Endodermal cell (in vitro differentiated cells): ENCODE measurements around the gene COA5. TPM values are rescaled to one million over a fixed set of nuclear protein-coding genes. Genes with fewer than 3 reads are reported as not detected.

Experiments used
- DNase-seq: peaks from one replicate; pipeline ENCODE4 v3.0.0-alpha.2; 2017
- H3K27ac ChIP-seq: 2 replicates; pipeline ENCODE4 v1.5.1; 2013; ENCODE audit warnings: mild to moderate bottlenecking, low read depth, low read length, moderate library complexity
- H3K27me3 ChIP-seq: 2 replicates; pipeline ENCODE4 v1.6.1; 2013; ENCODE audit warnings: mild to moderate bottlenecking, low read length, moderate library complexity; ENCODE audit not compliant: insufficient read depth, control insufficient read depth, poor library complexity, severe bottlenecking
- H3K36me3 ChIP-seq: 2 replicates; pipeline ENCODE4 v1.7.0; 2013; ENCODE audit warnings: mild to moderate bottlenecking, low read length, moderate library complexity; ENCODE audit not compliant: control insufficient read depth, insufficient read depth
- H3K4me1 ChIP-seq: one replicate; pipeline ENCODE4 v1.7.0; 2013; ENCODE audit warnings: low read length; ENCODE audit not compliant: control insufficient read depth, insufficient read depth
- H3K4me3 ChIP-seq: 2 replicates; pipeline ENCODE4 v1.5.1; 2013; ENCODE audit warnings: mild to moderate bottlenecking, low read length, moderate library complexity
- H3K9ac ChIP-seq: 2 replicates; pipeline ENCODE4 v1.6.1; 2013; ENCODE audit warnings: mild to moderate bottlenecking, low read length, moderate library complexity; ENCODE audit not compliant: poor library complexity, severe bottlenecking; ENCODE audit errors: extremely low read depth
- H3K9me3 ChIP-seq: 2 replicates; pipeline ENCODE4 v1.6.1; 2013; ENCODE audit warnings: mild to moderate bottlenecking, low read length, moderate library complexity; ENCODE audit not compliant: control insufficient read depth
- H3K27ac Mint-ChIP-seq: 2 replicates; pipeline ENCODE4 v1.8.0; 2020; ENCODE audit warnings: mixed read lengths
- H3K27me3 Mint-ChIP-seq: 2 replicates; pipeline ENCODE4 v1.8.0; 2021; ENCODE audit warnings: mild to moderate bottlenecking, mixed read lengths; ENCODE audit not compliant: insufficient read depth
- H3K36me3 Mint-ChIP-seq: 2 replicates; pipeline ENCODE4 v1.8.0; 2020; ENCODE audit warnings: low read depth, mixed read lengths
- H3K4me1 Mint-ChIP-seq: 2 replicates; pipeline ENCODE4 v1.8.0; 2020; ENCODE audit warnings: mixed read lengths
- H3K4me3 Mint-ChIP-seq: 2 replicates; pipeline ENCODE4 v1.8.0; 2020; ENCODE audit warnings: mild to moderate bottlenecking, moderate library complexity, mixed read lengths
- H3K9me3 Mint-ChIP-seq: 2 replicates; pipeline ENCODE4 v1.8.0; 2020; ENCODE audit warnings: mild to moderate bottlenecking, mixed read lengths
- WGBS, 2 experiments: methylation state at CpG; one replicate each; pipeline versions ENCODE4 v1.1.5 to v1.1.7; 2013; ENCODE audit warnings: missing lambda C conversion rate in 2 of 2, mixed read lengths in 1 of 2; ENCODE audit not compliant: insufficient coverage in 1 of 2, insufficient read length in 1 of 2; 5-methylcytosine and 5-hydroxymethylcytosine counted together
- total RNA-seq, 2 donors: library from RNA; stranded (reverse); fragmentation: NEBNext Ultra II Directional in 1 of 2; extraction: Animal tissue kit (Norgen Biotek cat#: 25700) in 1 of 2; gene quantifications; 2 replicates in 1 of 2; 3 replicates in 1 of 2; pipeline ENCODE4 v1.2.1, GENCODE V29; 2021
- TF ChIP-seq, protein P1 (sequence below): fragments of 200-600 bp; sonication (generic); conservative IDR thresholded peaks from 2 replicates; pipeline ENCODE4 v1.5.0; 2021; ENCODE audit warnings: antibody characterized with exemption, mild to moderate bottlenecking

COA5 gene
- total RNA-seq, 2 donors from 2014 or later = 34.1 to 44.9 TPM

GRCh38 chr2:98605076-98605475 lies 3.2 kb downstream of the COA5 start:
- DNase-seq = no peak
- peaks cover 30% of the 10 kb centered on the region for H3K36me3 Mint-ChIP-seq
- Histone ChIP-seq H3K9me3 (no peaks in the 10 kb centered on the region), H3K4me1 (peaks cover 5% of the 10 kb centered on the region), H3K27me3 (no peaks in the 10 kb centered on the region), H3K27ac (no peak overlapping the region), H3K4me3 (no peak overlapping the region), H3K36me3 (peaks cover 29% of the 10 kb centered on the region), H3K9ac (no peak overlapping the region)
- H3K27me3 Mint-ChIP-seq = no peaks in the 10 kb centered on the region
- WGBS, 2 experiments = 95 to 100% methylated on average over 1 to 3 of the region's 3 CpGs
- no peaks in the 10 kb centered on the region for H3K9me3 Mint-ChIP-seq
- no peak overlapping the region for H3K27ac Mint-ChIP-seq
- H3K4me1 Mint-ChIP-seq = peaks cover 51% of the 10 kb centered on the region
- no peak overlapping the region for H3K4me3 Mint-ChIP-seq
- TF ChIP-seq, protein P1, sequence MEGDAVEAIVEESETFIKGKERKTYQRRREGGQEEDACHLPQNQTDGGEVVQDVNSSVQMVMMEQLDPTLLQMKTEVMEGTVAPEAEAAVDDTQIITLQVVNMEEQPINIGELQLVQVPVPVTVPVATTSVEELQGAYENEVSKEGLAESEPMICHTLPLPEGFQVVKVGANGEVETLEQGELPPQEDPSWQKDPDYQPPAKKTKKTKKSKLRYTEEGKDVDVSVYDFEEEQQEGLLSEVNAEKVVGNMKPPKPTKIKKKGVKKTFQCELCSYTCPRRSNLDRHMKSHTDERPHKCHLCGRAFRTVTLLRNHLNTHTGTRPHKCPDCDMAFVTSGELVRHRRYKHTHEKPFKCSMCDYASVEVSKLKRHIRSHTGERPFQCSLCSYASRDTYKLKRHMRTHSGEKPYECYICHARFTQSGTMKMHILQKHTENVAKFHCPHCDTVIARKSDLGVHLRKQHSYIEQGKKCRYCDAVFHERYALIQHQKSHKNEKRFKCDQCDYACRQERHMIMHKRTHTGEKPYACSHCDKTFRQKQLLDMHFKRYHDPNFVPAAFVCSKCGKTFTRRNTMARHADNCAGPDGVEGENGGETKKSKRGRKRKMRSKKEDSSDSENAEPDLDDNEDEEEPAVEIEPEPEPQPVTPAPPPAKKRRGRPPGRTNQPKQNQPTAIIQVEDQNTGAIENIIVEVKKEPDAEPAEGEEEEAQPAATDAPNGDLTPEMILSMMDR = no peak

GRCh38 chr2:98604547-98604946 lies 3.8 kb downstream of the COA5 start:
- peaks cover 35% of the 10 kb centered on the region for H3K36me3 Mint-ChIP-seq
- Histone ChIP-seq H3K36me3 (peaks cover 29% of the 10 kb centered on the region), H3K9ac (no peak overlapping the region), H3K9me3 (no peaks in the 10 kb centered on the region), H3K4me3 (no peak overlapping the region), H3K27me3 (no peaks in the 10 kb centered on the region), H3K27ac (no peak overlapping the region), H3K4me1 (peaks cover 5% of the 10 kb centered on the region)
- peak overlapping the region; percentile 28 for H3K27ac Mint-ChIP-seq
- 92 to 94% methylated on average over 2 of the region's 2 CpGs for WGBS, 2 experiments
- no peaks in the 10 kb centered on the region for H3K27me3 Mint-ChIP-seq
- H3K4me3 Mint-ChIP-seq = no peak overlapping the region
- DNase-seq = no peak
- TF ChIP-seq, protein P1 = no peak
- no peaks in the 10 kb centered on the region for H3K9me3 Mint-ChIP-seq
- H3K4me1 Mint-ChIP-seq = peaks cover 46% of the 10 kb centered on the region

GRCh38 chr2:98601532-98602132 lies 6.7 kb downstream of the COA5 start:
- Mint-ChIP-seq H3K9me3 (no peaks in the 10 kb centered on the region), H3K27ac (no peak overlapping the region), H3K4me1 (peaks cover 35% of the 10 kb centered on the region), H3K36me3 (peaks cover 60% of the 10 kb centered on the region), H3K27me3 (no peaks in the 10 kb centered on the region), H3K4me3 (no peak overlapping the region)
- H3K4me3 ChIP-seq = no peak overlapping the region
- TF ChIP-seq, protein P1 = peak; percentile 79
- H3K4me1 ChIP-seq = peaks cover 5% of the 10 kb centered on the region
- peaks cover 54% of the 10 kb centered on the region for H3K36me3 ChIP-seq
- no peaks in the 10 kb centered on the region for H3K9me3 ChIP-seq
- no peak overlapping the region for H3K27ac ChIP-seq
- peak; percentile 79 for DNase-seq
- 67 to 82% methylated on average over 3 of the region's 3 CpGs for WGBS, 2 experiments
- H3K9ac ChIP-seq = no peak overlapping the region
- H3K27me3 ChIP-seq = no peaks in the 10 kb centered on the region
